Subcutaneous abdominal adipose tissue (tissue), 5 donors: ENCODE measurements around the gene CLCN3.

Experiments used
- H3K27ac ChIP-seq: one replicate; pipeline ENCODE4 v1.7.0; 2013; ENCODE audit warnings: low read depth, mild to moderate bottlenecking, inconsistent platforms, low read length, moderate library complexity
- H3K27me3 ChIP-seq, 5 donors: one replicate each; pipeline ENCODE4 v1.7.0; 2013; ENCODE audit warnings: low read length in 5 of 5, inconsistent platforms in 1 of 5; ENCODE audit not compliant: control insufficient read depth in 5 of 5, insufficient read depth in 4 of 5
- H3K36me3 ChIP-seq, 5 donors: one replicate each; pipeline ENCODE4 v1.7.0; 2013; ENCODE audit warnings: low read length in 5 of 5; ENCODE audit not compliant: control insufficient read depth in 5 of 5, insufficient read depth in 5 of 5
- H3K4me1 ChIP-seq, 5 donors: one replicate each; pipeline ENCODE4 v1.7.0; 2013; ENCODE audit warnings: low read length in 5 of 5, mild to moderate bottlenecking in 3 of 5, moderate library complexity in 1 of 5; ENCODE audit not compliant: control insufficient read depth in 5 of 5, insufficient read depth in 5 of 5
- H3K4me3 ChIP-seq, 5 donors: one replicate each; pipeline ENCODE4 v1.7.0; 2013; ENCODE audit warnings: low read length in 5 of 5, low read depth in 1 of 5
- H3K9ac ChIP-seq, 5 donors: one replicate each; pipeline ENCODE4 v1.7.0; 2013; ENCODE audit warnings: low read length in 5 of 5, mild to moderate bottlenecking in 4 of 5, moderate library complexity in 3 of 5
- H3K9me3 ChIP-seq, 5 donors: one replicate each; pipeline ENCODE4 v1.7.0; 2013; ENCODE audit warnings: low read length in 5 of 5; ENCODE audit not compliant: control insufficient read depth in 5 of 5
- donor health status: healthy.
- donor health status: healthy.
- donor health status: healthy.
- donor health status: healthy.
- donor health status: healthy.

CLCN3 gene

DNA sequence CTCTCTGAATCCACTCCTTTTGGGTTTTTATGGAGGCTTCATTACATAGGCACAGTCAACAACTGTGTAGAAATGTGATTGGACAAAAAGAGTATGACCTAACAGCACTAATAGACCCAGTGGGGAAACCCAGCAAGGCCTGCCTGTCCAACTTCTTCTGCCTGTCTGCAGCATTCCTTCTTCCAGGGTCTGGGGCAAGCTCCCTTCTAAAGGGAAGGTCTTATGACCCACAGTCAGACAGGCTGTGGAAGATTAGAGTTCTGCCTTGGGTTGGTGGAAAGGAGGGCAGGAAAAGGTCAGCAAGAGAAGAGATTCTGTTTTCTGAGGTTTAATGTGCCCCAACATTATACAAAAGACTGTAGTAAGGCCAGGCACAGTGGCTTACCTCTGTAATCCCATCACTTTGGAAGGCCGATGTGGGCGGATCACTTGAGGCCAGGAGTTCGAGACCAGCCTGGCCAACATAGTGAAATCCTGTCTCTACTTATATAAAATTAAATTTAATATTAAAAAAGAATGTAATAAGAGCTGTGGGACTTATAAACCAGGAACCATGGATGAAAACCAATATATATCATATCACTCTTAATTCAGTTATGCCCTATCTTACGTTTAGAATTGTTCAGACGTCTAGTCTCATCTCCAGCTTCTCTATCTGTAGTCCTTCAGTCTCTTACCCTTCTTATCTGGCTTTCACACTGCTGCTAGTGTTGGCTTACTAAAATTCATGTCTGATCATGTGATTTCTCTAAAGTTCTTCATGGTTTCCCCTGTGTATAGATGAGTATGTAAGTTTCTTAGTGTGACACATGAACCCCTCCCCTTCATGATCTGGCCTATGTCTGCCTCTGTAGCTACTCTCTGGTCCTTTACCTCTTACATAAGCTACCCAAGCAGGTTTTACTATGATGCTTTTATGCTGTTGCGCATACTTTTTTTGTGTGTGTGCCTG is 6.2 kb downstream of the CLCN3 start:
- H3K4me3 ChIP-seq: no peak overlapping the region
- no peaks in the 10 kb centered on the region for H3K36me3 ChIP-seq
- H3K9ac ChIP-seq: no peak overlapping the region
- no peak overlapping the region for H3K27ac ChIP-seq
- no peaks in the 10 kb centered on the region for H3K27me3 ChIP-seq
- H3K9me3 ChIP-seq: no peaks in the 10 kb centered on the region
- H3K4me1 ChIP-seq: peaks cover 3 to 12% (median 12%) of the 10 kb centered on the region in 5 donors

DNA sequence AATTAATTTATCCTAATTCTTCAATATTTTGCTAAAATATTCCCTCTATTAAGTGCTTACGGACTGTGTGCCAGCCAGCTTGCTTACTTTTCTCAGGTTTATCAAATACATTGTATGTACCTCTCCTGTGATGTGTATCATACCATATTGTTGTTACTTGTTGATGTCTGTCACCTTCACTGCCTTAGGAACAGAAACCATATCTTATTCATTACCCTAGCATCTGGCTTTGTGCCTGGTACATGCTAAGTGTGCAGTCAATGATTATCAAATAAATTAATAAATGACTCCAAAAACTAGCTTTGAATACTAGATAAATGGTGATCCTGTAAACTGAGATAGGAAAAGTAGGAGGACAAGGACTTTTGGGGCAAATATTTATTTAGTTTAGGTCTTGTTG is 6.9 kb downstream of the CLCN3 start:
- H3K4me1 ChIP-seq: peaks cover 0 to 5% (median 5%) of the 10 kb centered on the region in 5 donors
- H3K36me3 ChIP-seq: no peaks in the 10 kb centered on the region
- no peaks in the 10 kb centered on the region for H3K9me3 ChIP-seq
- no peak overlapping the region for H3K9ac ChIP-seq
- H3K4me3 ChIP-seq: no peak overlapping the region
- H3K27ac ChIP-seq: no peak overlapping the region
- no peaks in the 10 kb centered on the region for H3K27me3 ChIP-seq

DNA sequence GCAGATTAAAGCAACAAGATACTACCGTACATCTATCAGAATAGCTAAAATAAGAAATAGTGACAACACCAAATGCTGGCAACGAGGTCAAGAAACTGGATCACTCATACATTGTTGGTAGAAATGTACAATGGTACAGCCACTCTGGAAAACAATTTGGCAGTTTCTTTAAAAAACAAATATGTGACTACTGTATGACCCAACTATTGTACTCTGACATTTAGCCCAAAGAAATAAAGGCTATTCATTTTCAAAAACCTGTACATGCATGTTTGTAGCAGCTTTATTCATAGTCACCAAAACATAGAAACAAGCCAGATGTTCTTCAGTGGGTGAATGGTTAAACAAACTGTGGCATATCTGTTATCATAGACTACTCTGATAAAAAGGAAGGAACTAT is 8.2 kb downstream of the CLCN3 start:
- no peaks in the 10 kb centered on the region for H3K9me3 ChIP-seq
- no peak overlapping the region for H3K9ac ChIP-seq
- no peaks in the 10 kb centered on the region for H3K27me3 ChIP-seq
- H3K27ac ChIP-seq: no peak overlapping the region
- no peaks in the 10 kb centered on the region for H3K36me3 ChIP-seq
- H3K4me1 ChIP-seq: no peaks in the 10 kb centered on the region
- no peak overlapping the region for H3K4me3 ChIP-seq

DNA sequence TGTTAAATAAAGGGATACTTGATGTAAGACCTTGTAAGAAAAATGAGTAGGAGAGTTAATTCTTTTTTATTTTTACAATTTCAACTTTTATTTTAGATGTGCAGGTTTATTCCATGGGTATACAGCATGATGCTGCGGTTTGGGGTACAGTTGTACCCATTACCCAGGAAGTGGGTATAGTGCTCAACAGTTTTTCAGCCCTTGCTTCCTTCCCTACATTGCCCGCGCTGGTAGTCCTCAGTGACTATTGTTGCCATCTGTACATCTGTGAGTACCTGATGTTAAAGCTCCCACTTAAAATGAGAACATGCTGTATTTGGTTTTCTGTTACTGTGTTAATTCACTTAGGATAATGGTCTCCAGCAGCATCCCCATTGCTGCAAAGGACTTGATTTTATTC is 9.7 kb downstream of the CLCN3 start:
- no peaks in the 10 kb centered on the region for H3K27me3 ChIP-seq
- no peak overlapping the region for H3K4me3 ChIP-seq
- no peak overlapping the region for H3K9ac ChIP-seq
- no peak overlapping the region for H3K27ac ChIP-seq
- H3K9me3 ChIP-seq: no peaks in the 10 kb centered on the region
- no peaks in the 10 kb centered on the region for H3K36me3 ChIP-seq
- H3K4me1 ChIP-seq: no peaks in the 10 kb centered on the region

DNA sequence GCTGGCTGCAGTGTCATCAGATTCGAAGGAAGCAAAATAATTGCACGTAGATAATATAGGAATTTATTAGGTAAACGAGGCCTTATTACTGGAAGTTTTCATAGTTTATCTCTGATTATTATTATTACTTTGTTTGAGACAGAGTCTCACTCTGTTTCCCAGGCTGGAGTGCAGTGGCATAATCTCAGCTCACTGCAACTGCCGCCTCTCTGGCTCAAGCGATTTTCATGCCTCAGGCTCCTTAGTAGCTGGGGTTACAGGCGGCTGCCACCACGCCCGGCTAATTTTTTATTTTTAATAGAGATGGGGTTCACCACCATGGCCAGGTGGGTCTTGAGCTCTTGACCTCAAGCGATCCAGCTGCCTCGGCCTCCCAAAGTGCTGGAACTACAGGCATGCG is 12.5 kb downstream of the CLCN3 start:
- no peaks in the 10 kb centered on the region for H3K9me3 ChIP-seq
- peaks cover 0 to 15% (median 4%) of the 10 kb centered on the region in 5 donors for H3K36me3 ChIP-seq
- H3K4me1 ChIP-seq: no peaks in the 10 kb centered on the region
- no peak overlapping the region for H3K4me3 ChIP-seq
- no peak overlapping the region for H3K27ac ChIP-seq
- H3K9ac ChIP-seq: no peak overlapping the region
- H3K27me3 ChIP-seq: no peaks in the 10 kb centered on the region

DNA sequence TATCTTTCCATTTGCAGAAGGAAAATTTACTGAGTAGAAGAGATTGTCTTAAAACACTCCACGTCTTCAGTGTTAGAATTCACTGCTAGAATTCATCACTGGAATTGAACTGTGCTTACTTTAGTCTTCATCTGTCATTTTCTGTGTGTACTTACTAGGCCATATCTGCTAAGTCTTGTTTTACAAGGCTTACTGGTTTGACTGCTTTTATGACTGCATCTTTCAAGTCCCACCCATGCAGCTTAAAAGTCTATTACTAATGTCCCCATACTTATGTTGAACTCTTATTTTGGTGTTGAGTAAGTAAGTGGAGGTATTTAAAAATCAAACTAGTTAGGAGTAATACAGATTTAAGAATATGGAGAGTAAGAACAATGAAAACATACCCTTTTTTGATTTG is 14.6 kb downstream of the CLCN3 start:
- H3K4me1 ChIP-seq: no peaks in the 10 kb centered on the region
- H3K27ac ChIP-seq: no peak overlapping the region
- peaks cover 6 to 19% (median 11%) of the 10 kb centered on the region in 5 donors for H3K36me3 ChIP-seq
- H3K9ac ChIP-seq: no peak overlapping the region
- H3K9me3 ChIP-seq: no peaks in the 10 kb centered on the region
- no peaks in the 10 kb centered on the region for H3K27me3 ChIP-seq
- H3K4me3 ChIP-seq: no peak overlapping the region

DNA sequence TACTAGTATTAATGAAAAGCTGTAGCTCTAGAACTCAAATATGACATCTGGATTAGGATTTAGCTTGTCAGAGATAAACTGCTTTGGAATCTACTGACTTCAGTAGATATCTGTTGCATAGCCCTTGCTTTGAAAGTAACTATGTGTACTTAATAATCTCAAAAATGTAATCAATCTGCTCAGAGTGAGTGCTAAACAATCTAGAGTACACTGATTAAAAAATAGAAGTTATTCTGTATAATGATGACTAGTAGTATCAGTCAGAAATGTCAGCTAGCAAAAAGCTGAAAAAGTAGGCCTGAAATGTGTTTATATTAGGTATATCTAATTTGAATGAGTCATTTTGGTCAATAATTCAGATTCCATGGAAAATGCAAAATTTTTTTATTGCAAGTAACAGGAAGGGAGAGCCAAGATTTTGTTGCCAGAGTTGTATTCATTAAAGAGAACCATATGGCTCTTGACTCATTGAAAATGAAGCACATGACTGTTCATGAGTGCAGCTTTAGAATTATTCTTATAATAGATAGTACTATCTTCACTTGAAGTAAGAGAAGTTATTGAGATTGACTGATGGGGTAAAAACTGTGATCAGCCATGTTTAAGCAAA is 20.0 kb downstream of the CLCN3 start:
- Histone ChIP-seq H3K27ac (no peak overlapping the region), H3K4me3 (no peak overlapping the region), H3K27me3 (no peaks in the 10 kb centered on the region), H3K36me3 (peaks cover 15 to 33% (median 18%) of the 10 kb centered on the region in 5 donors), H3K4me1 (no peaks in the 10 kb centered on the region), H3K9ac (no peak overlapping the region), H3K9me3 (no peaks in the 10 kb centered on the region)

- H3K4me3 ChIP-seq: no peak overlapping the region
- no peak overlapping the region for H3K27ac ChIP-seq
These were observed 24.4 kb downstream of the CLCN3 start for GRCh38 chr4:169644802-169645201.

DNA sequence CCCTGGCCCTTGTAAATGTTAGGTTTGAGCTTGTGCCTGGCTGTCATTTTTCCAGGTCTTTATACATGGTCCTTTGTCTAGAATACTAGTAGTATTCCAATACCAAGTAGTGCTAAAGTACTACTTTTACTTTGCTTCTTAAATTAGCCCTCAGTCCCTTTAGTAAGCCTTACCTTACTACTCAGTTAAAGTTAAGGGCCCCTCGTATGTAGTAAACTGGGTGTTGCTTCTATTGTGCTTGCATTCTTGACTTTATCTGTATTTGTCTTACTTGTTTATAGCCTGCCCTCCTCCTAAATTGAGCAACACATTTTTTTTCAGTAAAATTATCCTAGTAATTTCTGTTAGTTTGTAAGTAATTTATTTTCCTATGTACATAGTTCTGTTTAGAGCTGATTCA is 25.2 kb downstream of the CLCN3 start:
- no peak overlapping the region for H3K4me3 ChIP-seq
- H3K36me3 ChIP-seq: peaks cover 2 to 18% (median 12%) of the 10 kb centered on the region in 5 donors
- H3K27ac ChIP-seq: no peak overlapping the region

More at GRCh38 chr4:169644802-169645201, 24.4 kb downstream of the CLCN3 start:
- Histone ChIP-seq H3K27me3 (no peaks in the 10 kb centered on the region), H3K9ac (no peak overlapping the region), H3K9me3 (no peaks in the 10 kb centered on the region), H3K36me3 (peaks cover 5 to 18% (median 12%) of the 10 kb centered on the region in 5 donors), H3K4me1 (no peaks in the 10 kb centered on the region)

DNA sequence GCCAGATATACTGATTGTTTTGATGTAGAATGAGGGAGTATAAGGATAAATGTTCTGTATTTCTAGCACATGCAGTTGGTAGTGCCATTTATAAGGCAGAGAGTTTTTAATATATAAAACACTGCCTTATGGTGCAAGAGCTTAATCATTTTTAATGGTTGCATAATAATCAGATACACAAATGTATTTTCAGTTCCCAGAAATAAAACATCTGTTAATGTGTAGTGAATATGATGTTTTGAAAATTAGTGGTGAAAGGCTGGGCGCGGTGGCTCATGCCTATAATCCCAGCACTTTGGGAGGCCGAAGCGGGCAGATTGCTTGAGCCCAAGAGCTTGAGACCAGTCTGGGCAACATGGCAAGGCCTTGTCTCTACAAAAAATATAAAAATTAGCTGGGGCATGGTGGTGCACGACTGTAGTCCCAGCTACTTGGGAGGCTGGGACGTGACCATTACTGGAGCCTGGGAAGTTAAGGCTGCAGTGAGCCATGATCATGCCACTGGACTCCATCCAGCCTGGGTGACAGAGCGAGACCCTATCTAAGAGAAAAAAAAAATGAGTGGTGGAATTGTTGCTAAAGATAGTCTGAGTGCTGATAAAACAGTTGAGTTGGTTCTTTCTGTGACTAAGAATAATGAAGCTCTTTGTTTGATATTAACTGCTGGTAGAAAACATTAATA is 29.3 kb downstream of the CLCN3 start:
- H3K9me3 ChIP-seq: no peaks in the 10 kb centered on the region
- no peak overlapping the region for H3K4me3 ChIP-seq
- no peaks in the 10 kb centered on the region for H3K27me3 ChIP-seq
- H3K4me1 ChIP-seq: peaks cover 0 to 3% (median 0%) of the 10 kb centered on the region in 5 donors
- no peak overlapping the region for H3K27ac ChIP-seq
- peaks cover 0 to 8% (median 4%) of the 10 kb centered on the region in 5 donors for H3K36me3 ChIP-seq
- H3K9ac ChIP-seq: no peak overlapping the region

More for the DNA sequence above, 25.2 kb downstream of the CLCN3 start:
- Histone ChIP-seq H3K4me1 (no peaks in the 10 kb centered on the region), H3K9ac (no peak overlapping the region), H3K9me3 (no peaks in the 10 kb centered on the region), H3K27me3 (no peaks in the 10 kb centered on the region)
